GM06990 (cell line): ENCODE data around the gene SYNE4.
"Not testable (repeated sequence)": the region's sequence is repeated elsewhere in the genome, so short reads cannot be mapped to it uniquely, and the experiment has no call there.

Experiments used
- DNase-seq: peaks from one replicate; pipeline ENCODE4 v3.0.0-alpha.2; 2011; ENCODE audit not compliant: insufficient read length; ENCODE audit errors: extremely low read depth
- H3K27me3 ChIP-seq: replicated peaks from 2 replicates; pipeline ENCODE4 v1.6.0; 2011; ENCODE audit warnings: low read length; ENCODE audit not compliant: control insufficient read depth, insufficient read depth
- H3K36me3 ChIP-seq: 2 replicates; pipeline ENCODE4 v1.5.1; 2011; ENCODE audit warnings: low read length; ENCODE audit not compliant: control insufficient read depth, insufficient read depth
- H3K4me3 ChIP-seq: replicated peaks from 2 replicates; pipeline ENCODE4 v1.5.1; 2011; ENCODE audit warnings: low read depth, mild to moderate bottlenecking, control low read depth, low read length
- CTCF ChIP-seq: IDR thresholded peaks from 2 replicates; pipeline ENCODE4 v1.5.1; 2011; ENCODE audit warnings: low read length, control low read depth, mild to moderate bottlenecking, inconsistent platforms; ENCODE audit not compliant: insufficient read depth, poor library complexity, severe bottlenecking

The SYNE4 gene

GRCh38 chr19:35988824-35989223, 19.8 kb downstream of the SYNE4 start:
- H3K4me3 ChIP-seq: no peak overlapping the region
- H3K27me3 ChIP-seq: no peaks in the 10 kb centered on the region; the same call in 1 of the 2 replicates
- no peak for TF ChIP-seq CTCF
- DNase-seq: no peak
- no peaks in the 10 kb centered on the region for H3K36me3 ChIP-seq

- TF ChIP-seq CTCF: no peak
- no peaks in the 10 kb centered on the region for H3K36me3 ChIP-seq
- no peaks in the 10 kb centered on the region; the same call in 1 of the 2 replicates for H3K27me3 ChIP-seq
- no peak for DNase-seq
- H3K4me3 ChIP-seq: no peak overlapping the region
Measured at GRCh38 chr19:35987571-35987896, 21.1 kb downstream of the SYNE4 start.

- no peak for TF ChIP-seq CTCF
- Histone ChIP-seq H3K4me3 (peak overlapping the region; percentile 59), H3K27me3 (no peaks in the 10 kb centered on the region; the same call in 1 of the 2 replicates), H3K36me3 (no peaks in the 10 kb centered on the region)
- DNase-seq: peak; percentile 33
Measured at GRCh38 chr19:35986664-35987570, 21.7 kb downstream of the SYNE4 start.

- H3K36me3 ChIP-seq: no peaks in the 10 kb centered on the region
- H3K27me3 ChIP-seq: no peaks in the 10 kb centered on the region; the same call in 1 of the 2 replicates
- no peak for TF ChIP-seq CTCF
- no peak for DNase-seq
- no peak overlapping the region for H3K4me3 ChIP-seq
Measured at GRCh38 chr19:35986111-35986510, 22.5 kb downstream of the SYNE4 start.

GRCh38 chr19:35983177-35983576, 25.4 kb downstream of the SYNE4 start:
- TF ChIP-seq CTCF: no peak
- Histone ChIP-seq H3K27me3 (no peaks in the 10 kb centered on the region; the same call in 1 of the 2 replicates), H3K36me3 (no peaks in the 10 kb centered on the region), H3K4me3 (no peak overlapping the region)
- no peak for DNase-seq

- not testable (repeated sequence) for H3K36me3 ChIP-seq, DNase-seq, H3K4me3 ChIP-seq, H3K27me3 ChIP-seq
Measured at GRCh38 chr19:35980997-35981396, 27.6 kb downstream of the SYNE4 start.
